Psoas muscle (tissue), 8 donors: Measurements from ENCODE around the gene COL4A1. TPM values are rescaled to one million over a fixed set of nuclear protein-coding genes. Genes with fewer than 3 reads are reported as not detected.
A peak's percentile ranks its signal among the peaks of the same experiment; 100 is the strongest.

ENCODE experiments used
- ATAC-seq, 4 donors: fragments of 200-7000 bp; cut with Tn5 transposase; one replicate each; pipeline ENCODE4 v1.9.1; 2020; ENCODE audit warnings: moderate library complexity in 3 of 4, mild to moderate bottlenecking in 2 of 4
- DNase-seq, 2 donors: peaks; one replicate each; pipeline ENCODE4 v3.0.0-alpha.2; 2020
- H3K27ac ChIP-seq: fragments of 200-600 bp; one replicate; pipeline ENCODE4 v1.8.0; 2022
- H3K27me3 ChIP-seq, 3 donors: fragments of 200-600 bp in 1 of 3; one replicate each; pipeline versions ENCODE4 v1.6.1 to v1.8.0; 2013 to 2022; ENCODE audit warnings: low read length in 2 of 3, mild to moderate bottlenecking in 2 of 3, moderate library complexity in 1 of 3; ENCODE audit not compliant: insufficient read depth in 3 of 3
- H3K36me3 ChIP-seq, 2 donors: fragments of 200-600 bp in 1 of 2; one replicate each; pipeline versions ENCODE4 v1.6.1 to v1.8.0; 2013 to 2022; ENCODE audit warnings: low read depth in 1 of 2, mild to moderate bottlenecking in 1 of 2, moderate library complexity in 1 of 2; ENCODE audit not compliant: insufficient read depth in 1 of 2
- H3K4me1 ChIP-seq: fragments of 200-600 bp; one replicate; pipeline ENCODE4 v1.8.0; 2022
- H3K4me3 ChIP-seq: fragments of 200-600 bp; one replicate; pipeline ENCODE4 v1.8.0; 2022; ENCODE audit warnings: mild to moderate bottlenecking
- H3K9me3 ChIP-seq: fragments of 200-600 bp; one replicate; pipeline ENCODE4 v1.8.0; 2022
- WGBS, 3 donors: extraction: QIAGEN DNeasy Blood & Tissue Kit; methylation state at CpG; one replicate each; pipeline versions ENCODE4 v1.1.6 to v1.1.7; 2013; 5-methylcytosine and 5-hydroxymethylcytosine counted together
- intact Hi-C, 2 donors: fragments of 100-400 bp; cut with DNase I; formaldehyde crosslinking; loops; one replicate each; pipeline versions ENCODE4 v1.11.0 to v1.14.2; 2022
- polyA plus RNA-seq, 3 donors: library from polyadenylated mRNA; stranded (reverse); fragments of 200-250 nt; gene quantifications; one replicate each; pipeline ENCODE4 v1.2.3, GENCODE V29; 2013
- total RNA-seq, 4 donors: library from RNA; stranded (reverse); fragmentation: NEBNext Ultra II Directional in 2 of 4; extraction: Animal tissue kit (Norgen Biotek cat#: 25700) in 2 of 4; gene quantifications; one replicate each; pipeline versions ENCODE4 v1.2.1 to v1.2.4, GENCODE V29; 2021 to 2023
- TF ChIP-seq, protein P1 (sequence below): fragments of 200-600 bp; IDR thresholded peaks from one replicate; pipeline ENCODE4 v1.8.0; 2022; ENCODE audit warnings: antibody characterized with exemption
- donor health status: healthy with polysubstance abuse.
- donor health status: DM: no; HTN: no; CAD: no; lungs with moderate emphysema.
- donor health status: Bipolar disorder and iron deficiency.
- donor health status: healthy.
- donor health status: DM: yes; HTN: yes; CAD: no.
- donor health status: DM: no; HTN: no; CAD: no.
- donor health status: DM: no; HTN: no; CAD: no.
- donor health status: DM: yes; HTN: yes; CAD: no.

Gene COL4A1
- total and polyA plus RNA-seq, 7 donors, result 39.0 to 127 (median 97.0) TPM

DNA sequence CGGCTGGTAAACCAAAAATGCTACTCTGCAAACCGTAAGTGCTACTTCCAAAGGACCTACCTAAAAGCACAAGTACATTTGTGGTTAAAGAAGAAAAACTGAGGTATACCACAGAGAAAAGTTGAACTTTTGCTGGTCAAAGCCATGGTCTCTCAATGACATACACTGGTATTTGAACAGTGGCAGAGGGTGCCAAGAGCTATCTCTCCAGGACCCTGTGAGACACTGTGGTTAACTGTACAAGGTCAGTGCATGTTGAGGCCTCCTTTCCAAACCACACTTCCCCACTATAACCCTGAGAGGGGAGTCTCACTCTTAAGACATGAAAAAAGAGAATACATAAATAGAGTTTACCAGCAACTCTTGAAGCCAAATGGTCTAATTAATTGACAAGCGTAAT lies 49.5 kb downstream of the COL4A1 start:
- Histone ChIP-seq H3K4me1 (peaks cover 3% of the 10 kb centered on the region), H3K4me3 (no peak overlapping the region), H3K9me3 (no peaks in the 10 kb centered on the region), H3K36me3 (no peaks in the 10 kb centered on the region), H3K27me3 (peaks cover 0 to 8% (median 0%) of the 10 kb centered on the region in 3 donors), H3K27ac (no peak overlapping the region)
- intact Hi-C loops, result no loop called here
- DNase-seq (no peak), ATAC-seq (no peak)
- TF ChIP-seq, protein P1, sequence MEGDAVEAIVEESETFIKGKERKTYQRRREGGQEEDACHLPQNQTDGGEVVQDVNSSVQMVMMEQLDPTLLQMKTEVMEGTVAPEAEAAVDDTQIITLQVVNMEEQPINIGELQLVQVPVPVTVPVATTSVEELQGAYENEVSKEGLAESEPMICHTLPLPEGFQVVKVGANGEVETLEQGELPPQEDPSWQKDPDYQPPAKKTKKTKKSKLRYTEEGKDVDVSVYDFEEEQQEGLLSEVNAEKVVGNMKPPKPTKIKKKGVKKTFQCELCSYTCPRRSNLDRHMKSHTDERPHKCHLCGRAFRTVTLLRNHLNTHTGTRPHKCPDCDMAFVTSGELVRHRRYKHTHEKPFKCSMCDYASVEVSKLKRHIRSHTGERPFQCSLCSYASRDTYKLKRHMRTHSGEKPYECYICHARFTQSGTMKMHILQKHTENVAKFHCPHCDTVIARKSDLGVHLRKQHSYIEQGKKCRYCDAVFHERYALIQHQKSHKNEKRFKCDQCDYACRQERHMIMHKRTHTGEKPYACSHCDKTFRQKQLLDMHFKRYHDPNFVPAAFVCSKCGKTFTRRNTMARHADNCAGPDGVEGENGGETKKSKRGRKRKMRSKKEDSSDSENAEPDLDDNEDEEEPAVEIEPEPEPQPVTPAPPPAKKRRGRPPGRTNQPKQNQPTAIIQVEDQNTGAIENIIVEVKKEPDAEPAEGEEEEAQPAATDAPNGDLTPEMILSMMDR, result no peak
- 94 to 98% (median 96%) methylated on average over 3 of the region's 3 CpGs for WGBS, 3 donors

DNA sequence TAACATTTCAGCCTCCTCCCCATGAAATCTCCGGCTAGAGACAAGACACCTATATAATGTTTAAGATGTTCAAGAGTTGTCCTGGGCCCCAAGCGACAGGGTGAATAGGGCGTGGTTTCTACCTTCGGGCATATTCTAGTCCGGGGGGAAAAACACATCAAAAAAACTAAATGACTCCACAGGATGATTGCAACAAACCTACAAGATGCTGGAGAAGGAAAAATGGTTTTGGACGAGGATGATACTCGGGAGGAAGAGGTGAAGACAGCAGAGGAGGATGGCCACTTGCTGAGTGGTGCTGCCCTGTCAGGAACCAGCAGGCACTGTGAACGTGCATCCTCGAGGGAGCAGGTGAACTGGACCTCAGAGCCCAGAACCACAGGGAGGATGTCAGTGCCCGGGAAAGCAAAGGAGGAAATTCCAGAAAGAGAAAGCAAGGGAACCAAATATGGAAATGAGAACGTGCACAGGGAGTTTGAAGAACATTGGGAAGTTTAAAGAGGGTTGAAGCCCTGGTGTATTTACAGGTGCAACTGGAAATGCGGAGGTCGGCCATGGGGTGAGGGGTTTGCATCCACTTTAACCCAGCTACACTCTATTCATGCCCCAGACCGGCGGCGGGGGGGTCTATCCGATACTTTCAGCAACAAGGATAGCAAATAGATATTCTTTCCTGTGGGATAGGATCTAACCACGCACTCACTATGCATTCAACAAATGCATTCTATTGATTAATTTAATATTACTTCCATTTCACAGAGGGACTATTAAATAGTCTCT lies 50.6 kb downstream of the COL4A1 start:
- no peak for ATAC-seq
- no peaks in the 10 kb centered on the region for H3K9me3 ChIP-seq
- intact Hi-C loops, result no loop called here
- TF ChIP-seq, protein P1, result no peak
- peaks cover 0 to 4% (median 0%) of the 10 kb centered on the region in 3 donors for H3K27me3 ChIP-seq
- H3K4me1 ChIP-seq, result peaks cover 3% of the 10 kb centered on the region
- peak overlapping the region; percentile 23 for H3K27ac ChIP-seq
- WGBS, 3 donors, result 74 to 76% (median 75%) methylated on average over 18 of the region's 18 CpGs
- DNase-seq, result peak in 1 of 2 donors; percentile 26
- no peaks in the 10 kb centered on the region for H3K36me3 ChIP-seq
- no peak overlapping the region for H3K4me3 ChIP-seq

DNA sequence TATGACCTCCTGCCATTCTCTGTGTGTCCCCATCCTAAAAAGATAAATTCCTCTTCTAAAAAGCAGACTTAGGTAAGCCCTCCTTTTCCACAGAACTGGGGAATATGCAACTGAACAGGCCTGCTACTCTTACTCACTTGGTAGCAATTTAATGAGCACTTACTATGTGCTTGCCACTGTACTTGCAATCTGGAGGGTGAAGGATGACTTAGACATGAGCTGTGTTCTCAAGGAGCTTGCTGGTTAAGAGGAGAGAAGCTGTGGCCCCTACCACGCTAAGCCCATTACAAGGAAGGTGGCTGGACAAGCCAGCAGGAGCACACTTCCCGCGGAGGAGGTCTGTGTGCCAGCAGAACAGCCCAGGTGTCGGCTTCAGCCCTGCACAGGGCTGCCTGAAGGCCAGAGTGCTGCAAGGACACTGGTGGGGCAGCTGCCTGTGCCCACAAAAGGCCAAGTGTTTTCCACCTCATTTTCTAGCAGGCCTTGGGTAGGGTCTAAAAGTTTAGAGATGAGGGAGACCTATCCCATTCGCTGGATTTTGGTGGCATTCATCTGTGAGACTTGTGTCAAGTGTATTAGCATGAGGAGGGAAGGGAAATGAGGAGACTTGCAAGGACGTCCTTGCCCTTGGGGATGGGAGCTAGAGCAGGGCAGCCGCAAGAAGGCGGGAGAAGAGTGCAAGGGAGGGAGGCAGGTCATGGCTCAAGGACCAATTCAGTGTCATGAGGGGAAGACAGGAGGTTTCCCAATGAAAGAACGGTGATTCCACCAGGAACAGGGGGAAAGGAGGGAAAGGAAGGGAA lies 52.0 kb downstream of the COL4A1 start:
- H3K9me3 ChIP-seq, result no peaks in the 10 kb centered on the region
- peaks cover 3% of the 10 kb centered on the region for H3K4me1 ChIP-seq
- no peak overlapping the region for H3K4me3 ChIP-seq
- DNase-seq (peak in 1 of 2 donors; percentile 47), ATAC-seq (no peak)
- no peaks in the 10 kb centered on the region for H3K36me3 ChIP-seq
- TF ChIP-seq, protein P1, result no peak
- intact Hi-C loops, result no loop called here
- H3K27me3 ChIP-seq, result peaks cover 0 to 2% (median 0%) of the 10 kb centered on the region in 3 donors
- peak overlapping the region; percentile 10 for H3K27ac ChIP-seq
- 64 to 76% (median 66%) methylated on average over 9 of the region's 9 CpGs for WGBS, 3 donors

DNA sequence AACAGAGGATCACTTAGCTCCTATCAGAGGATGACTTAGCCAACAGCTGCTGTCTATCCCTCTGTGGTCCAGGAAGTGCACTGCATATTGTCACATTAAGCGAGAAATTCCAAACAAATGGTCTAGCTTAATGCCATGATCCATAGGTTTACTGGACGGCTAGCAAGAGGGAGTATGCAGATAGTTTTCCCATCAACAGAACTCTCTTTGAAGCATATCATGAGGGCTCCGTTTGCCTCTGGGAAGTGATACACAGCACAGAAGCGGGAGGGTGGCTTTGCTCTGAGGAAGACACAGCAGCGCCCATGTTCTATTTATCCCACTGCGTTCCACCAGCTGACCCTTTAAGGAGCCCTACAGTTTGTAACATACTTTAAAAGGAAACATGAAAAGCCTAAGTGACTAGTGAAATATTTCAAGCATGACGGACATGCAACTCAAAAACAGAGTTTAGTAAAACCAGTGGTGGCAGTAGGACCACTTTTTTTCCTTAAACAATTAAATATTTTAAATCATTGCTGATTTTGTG lies 52.7 kb downstream of the COL4A1 start:
- intact Hi-C loops, result no loop called here
- peaks cover 0 to under 1% (median 0%) of the 10 kb centered on the region in 3 donors for H3K27me3 ChIP-seq
- H3K27ac ChIP-seq, result peak overlapping the region; percentile 10
- no peak overlapping the region for H3K4me3 ChIP-seq
- peak in 1 of 4 donors; percentile 44 for ATAC-seq
- no peaks in the 10 kb centered on the region for H3K9me3 ChIP-seq
- no peak for DNase-seq
- no peaks in the 10 kb centered on the region for H3K4me1 ChIP-seq
- WGBS, 3 donors, result 42 to 58% (median 52%) methylated on average over 7 of the region's 7 CpGs
- no peaks in the 10 kb centered on the region for H3K36me3 ChIP-seq
- TF ChIP-seq, protein P1, result no peak
